AG10803 (cell line): Measurements from ENCODE around the gene ZNF784.

Experiments
- DNase-seq: peaks from one replicate; pipeline ENCODE4 v3.0.0; 2010; ENCODE audit warnings: low read depth
- H3K4me3 ChIP-seq: 2 replicates; pipeline ENCODE4 v1.5.1; 2011; ENCODE audit warnings: mild to moderate bottlenecking, low read length, control low read depth
- CTCF ChIP-seq: conservative IDR thresholded peaks from 2 replicates; pipeline ENCODE4 v1.5.1; 2011; ENCODE audit warnings: mild to moderate bottlenecking, low read length, control low read depth, inconsistent platforms

The ZNF784 gene

GRCh38 chr19:55643003-55643886 is 18.9 kb upstream of the ZNF784 start, which contains the start of gene ZNF581:
Gene ZNF581, plus strand, starts transcription at chr19:55643649. Its CDS starts 923 bp downstream, at chr19:55644572.
- H3K4me3 ChIP-seq, result peak within 1 kb of the TSS; percentile 70
- no peak for TF ChIP-seq CTCF
- DNase-seq, result peak; percentile 74

GRCh38 chr19:55642153-55643002 is 18.0 kb upstream of the ZNF784 start:
- TF ChIP-seq CTCF, result no peak
- peak overlapping the region; percentile 70 for H3K4me3 ChIP-seq
- no peak for DNase-seq

GRCh38 chr19:55641426-55642152 is 17.2 kb upstream of the ZNF784 start:
- H3K4me3 ChIP-seq, result peak overlapping the region; percentile 70
- no peak for DNase-seq
- TF ChIP-seq CTCF, result no peak

DNA sequence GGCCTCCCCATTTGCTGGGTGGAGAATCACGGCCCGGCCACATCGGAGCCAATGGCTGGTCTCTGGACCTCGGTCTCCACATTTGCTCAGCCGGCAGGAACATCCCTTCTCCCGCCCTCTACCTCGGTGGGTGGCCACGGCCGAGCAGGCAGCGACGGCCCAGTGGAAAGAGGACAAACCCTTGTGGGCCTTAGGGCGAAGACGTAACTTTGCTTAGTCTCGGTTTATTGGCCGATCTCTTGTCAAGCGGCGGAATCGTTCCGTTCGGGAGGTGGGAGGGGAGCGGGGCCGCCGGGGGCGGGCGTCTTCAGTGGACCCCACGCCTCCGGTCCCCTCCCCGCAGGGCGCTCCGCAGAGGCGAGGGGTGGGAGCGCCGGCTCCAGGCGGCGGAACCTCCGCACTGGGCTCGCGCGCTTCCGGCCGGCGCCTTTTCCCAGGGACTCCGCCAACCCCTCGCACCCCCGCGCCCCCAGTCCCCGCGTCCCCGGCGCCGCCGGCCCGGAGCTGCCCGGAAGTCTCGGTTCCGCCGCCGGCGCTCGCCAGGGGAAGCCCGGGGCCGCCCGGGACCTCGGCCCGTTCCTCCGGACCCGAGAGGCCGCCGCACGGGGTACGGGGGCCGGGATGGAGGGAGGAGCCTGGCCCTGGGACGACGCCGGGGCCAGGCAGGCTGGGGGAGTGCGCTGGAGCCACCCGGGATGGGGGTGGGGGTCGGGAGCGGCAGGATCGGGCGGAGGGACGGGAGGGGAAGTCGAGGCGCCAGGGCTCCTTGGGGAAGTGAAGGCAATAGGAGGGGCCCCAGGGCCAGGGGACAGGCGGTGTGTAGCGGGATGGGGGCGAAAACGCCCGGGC is 16.4 kb upstream of the ZNF784 start, which contains the start of gene ZNF580:
TSS of gene ZNF580 (plus strand) at position 426 of the 849 bp plus-strand sequence. CDS start 1,507 bp downstream, outside the sequence.
- TF ChIP-seq CTCF, result no peak
- DNase-seq, result peak; percentile 69
- H3K4me3 ChIP-seq, result peak within 1 kb of the TSS; percentile 70

DNA sequence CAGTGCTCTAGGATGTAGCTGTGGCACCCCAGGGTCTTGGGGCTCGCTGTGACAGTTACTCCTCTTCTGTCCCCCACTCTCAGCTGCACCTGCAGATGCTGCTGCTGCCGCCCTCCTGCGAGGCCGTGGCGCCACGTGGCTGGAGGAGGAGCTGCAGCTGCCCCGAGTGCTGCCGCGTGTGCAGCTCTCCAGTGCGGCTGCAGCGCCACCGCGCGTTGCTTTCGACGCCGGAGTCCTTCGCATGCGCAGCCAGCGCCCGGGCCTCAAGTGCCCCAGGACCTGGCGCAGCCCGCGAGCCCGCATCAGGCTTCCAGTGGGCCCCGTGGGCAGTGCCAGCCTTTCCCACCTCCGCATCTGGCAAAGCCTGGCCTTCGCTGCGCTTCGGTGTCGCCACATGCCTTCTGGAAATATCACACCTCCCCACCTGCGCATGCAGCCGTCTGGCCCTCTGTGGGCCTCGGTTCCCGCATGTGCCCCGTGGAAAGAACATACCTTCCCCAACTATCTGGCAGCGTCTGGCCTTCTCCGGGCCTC is 15.7 kb upstream of the ZNF784 start:
- DNase-seq, result peak; percentile 68
- peak overlapping the region; percentile 70 for H3K4me3 ChIP-seq
- TF ChIP-seq CTCF, result peak; percentile 46

- no peak overlapping the region for H3K4me3 ChIP-seq
- peak; percentile 49 for TF ChIP-seq CTCF
- peak; percentile 37 for DNase-seq
Measured at GRCh38 chr19:55638864-55639359, 14.5 kb upstream of the ZNF784 start.
